Panc1 (cell line): ENCODE results near the gene SBNO2. TPM values are rescaled to one million over a fixed set of nuclear protein-coding genes. Genes with fewer than 3 reads are reported as not detected.
A peak's percentile ranks its signal among the peaks of the same experiment; 100 is the strongest.

Experiments used
- ATAC-seq: fragments of 200-7000 bp; cut with Tn5 transposase; 2 replicates; pipeline ENCODE4 v1.9.1; 2020; ENCODE audit warnings: mild to moderate bottlenecking, moderate library complexity
- BruUV-seq: library from RNA; stranded (reverse); fragments of 400-500 nt; replicated peaks from 2 replicates; lab custom pipeline; 2021; lab: Mats Ljungman, UMichigan
- CTCF ChIA-PET: fragments of 300-600 bp; sonication (Branson Sonifier 250); formaldehyde crosslinking; loops from one replicate; lab custom pipeline; 2022; ENCODE audit warnings: antibody characterized with exemption; lab: Charles Lee
- POLR2A ChIA-PET: fragments of 300-600 bp; sonication (Branson Sonifier 250); formaldehyde crosslinking; loops from one replicate; lab custom pipeline; 2022; ENCODE audit warnings: antibody characterized with exemption; lab: Charles Lee
- DNase-seq: peaks from one replicate; pipeline ENCODE4 v3.0.0-alpha.2; 2010; ENCODE audit warnings: low read depth, low spot score
- H3K27ac ChIP-seq: 2 replicates; pipeline ENCODE4 v1.5.1; 2011; ENCODE audit warnings: mild to moderate bottlenecking, low read length, inconsistent platforms
- H3K27me3 ChIP-seq: fragments of 200-500 bp; sonication (Bioruptor generic); 2 replicates; pipeline ENCODE4 v1.6.0; 2014; ENCODE audit warnings: low read length, inconsistent platforms; ENCODE audit not compliant: control insufficient read depth, insufficient read depth
- H3K36me3 ChIP-seq: fragments of 200-500 bp; sonication (Bioruptor generic); 2 replicates; pipeline ENCODE4 v1.5.1; 2014; ENCODE audit warnings: inconsistent platforms, mild to moderate bottlenecking, low read length, moderate library complexity; ENCODE audit not compliant: control insufficient read depth, insufficient read depth
- H3K4me1 ChIP-seq: 2 replicates; pipeline ENCODE4 v1.5.1; 2011; ENCODE audit warnings: inconsistent platforms, mild to moderate bottlenecking, low read length, moderate library complexity; ENCODE audit not compliant: control insufficient read depth, insufficient read depth
- H3K4me3 ChIP-seq, 2 experiments: 2 replicates each; pipeline ENCODE4 v1.5.1; 2011 to 2012; ENCODE audit warnings: low read depth in 2 of 2, low read length in 2 of 2, mild to moderate bottlenecking in 2 of 2, inconsistent platforms in 1 of 2, moderate library complexity in 1 of 2
- H3K9me3 ChIP-seq: fragments of 200-500 bp; sonication (Bioruptor generic); 2 replicates; pipeline ENCODE4 v1.5.1; 2014; ENCODE audit warnings: low read depth, mild to moderate bottlenecking, inconsistent platforms, low read length, moderate library complexity; ENCODE audit not compliant: control insufficient read depth, insufficient read depth
- POLR2AphosphoS5 ChIP-seq: IDR thresholded peaks from 2 replicates; pipeline ENCODE4 v1.6.1; 2012; ENCODE audit warnings: mild to moderate bottlenecking, low read depth, low read length, moderate library complexity
- REST ChIP-seq, 2 experiments: IDR thresholded peaks; 2 replicates each; pipeline ENCODE4 v1.6.1; 2011 to 2012; ENCODE audit warnings: low read depth in 2 of 2, control low read depth in 1 of 2, low read length in 1 of 2, mild to moderate bottlenecking in 1 of 2, moderate library complexity in 1 of 2; ENCODE audit not compliant: insufficient read depth in 1 of 2
- SIN3A ChIP-seq: IDR thresholded peaks from 2 replicates; pipeline ENCODE4 v1.6.1; 2012; ENCODE audit warnings: low read depth, mild to moderate bottlenecking, low read length, moderate library complexity, borderline replicate concordance; ENCODE audit not compliant: insufficient read depth
- TCF7L2 ChIP-seq: IDR thresholded peaks from 2 replicates; pipeline ENCODE4 v1.6.1; 2011; ENCODE audit warnings: mild to moderate bottlenecking, low read depth, low read length, inconsistent platforms
- in situ Hi-C: cut with HindIII; loops from 2 replicates; pipeline ENCODE4 v1.10.0; 2016; ENCODE audit warnings: low sequenced_read_pairs, low pct_unique_long_range_greater_than_20kb
- intact Hi-C: fragments of 100-400 bp; cut with micrococcal nuclease; formaldehyde crosslinking; loops from one replicate; pipeline ENCODE4 v1.10.0; 2022; ENCODE audit not compliant: unreplicated experiment
- total RNA-seq: library from RNA; stranded (reverse); gene quantifications from one replicate; pipeline ENCODE4 v1.2.1, GENCODE V29; 2021; ENCODE audit not compliant: unreplicated experiment
- TF ChIP-seq, protein P1 (sequence below): fragments of 450-650 bp; IDR thresholded peaks from 2 replicates; pipeline ENCODE4 v1.5.1; 2017; ENCODE audit warnings: mild to moderate bottlenecking

Gene SBNO2
- total RNA-seq, 1 experiment from 2014 or later, result 101 TPM

GRCh38 chr19:1105008-1105872 is 68.8 kb downstream of the SBNO2 start:
- no peaks in the 10 kb centered on the region; the same call in 1 of the 2 replicates for H3K36me3 ChIP-seq
- H3K27ac ChIP-seq, result peak overlapping the region; percentile 83
- TF ChIP-seq REST (IDR thresholded peaks at IDR 0.05; ENCODE audit: insufficient read depth in 1 of 2, low read depth in 2 of 2, low read length in 1 of 2), result no peak
- TF ChIP-seq TCF7L2, result peak; percentile 93
- no peak for TF ChIP-seq SIN3A
- peak; percentile 62 for TF ChIP-seq POLR2AphosphoS5
- ATAC-seq (no peak), DNase-seq (no peak)
- ChIA-PET CTCF (interaction anchor here (0.6 kb wide), 1 partner anchor 86 kb away, joined by 3 read pairs; no protein-coding TSS in a partner anchor), POLR2A (interaction anchor here (0.6 kb wide), 1 partner anchor 90 kb away, joined by 3 read pairs; no protein-coding TSS in a partner anchor)
- BruUV-seq, result TSS peak; percentile 93
- peak overlapping the region; percentile 58 to 62 for H3K4me3 ChIP-seq
- no peaks in the 10 kb centered on the region for H3K9me3 ChIP-seq
- in situ Hi-C loops (no loop called here), intact Hi-C loops (no loop called here)
- peaks cover 36% of the 10 kb centered on the region for H3K4me1 ChIP-seq
- no peaks in the 10 kb centered on the region for H3K27me3 ChIP-seq

DNA sequence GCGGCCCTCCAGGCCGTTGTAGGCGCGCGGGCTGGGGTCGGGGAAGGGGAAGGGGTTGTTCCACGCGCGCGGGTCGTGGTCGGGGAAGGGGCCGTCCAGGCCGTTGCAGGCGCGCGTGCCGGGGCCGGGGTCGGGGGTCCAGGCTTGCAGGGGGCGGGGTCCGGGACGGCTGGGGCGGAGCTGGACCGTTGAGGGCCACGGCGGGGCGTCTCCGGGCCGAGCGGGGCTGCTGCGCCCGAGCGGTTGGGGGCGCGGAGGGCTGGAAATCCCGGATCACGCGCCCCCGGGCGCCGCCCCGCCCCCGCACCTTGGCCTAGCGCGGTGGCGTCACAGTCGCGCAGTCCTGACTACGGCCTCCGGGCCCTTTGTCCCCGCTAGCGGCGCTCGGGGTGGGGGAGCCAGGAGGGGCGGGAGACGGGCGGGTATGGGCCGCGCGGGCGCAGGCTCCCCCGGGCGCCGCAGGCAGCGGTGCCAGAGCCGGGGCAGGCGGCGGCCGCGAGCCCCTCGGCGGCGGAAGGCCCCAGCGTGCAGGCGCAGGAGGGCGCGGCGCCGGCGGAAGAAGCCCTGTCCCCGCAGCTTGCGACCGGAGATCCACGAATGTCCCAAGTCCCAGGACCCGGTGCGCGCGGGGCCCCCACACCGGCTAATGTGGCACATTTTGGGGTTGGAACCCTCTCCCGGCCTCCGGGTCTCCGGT is 69.6 kb downstream of the SBNO2 start:
- peaks cover 33% of the 10 kb centered on the region for H3K4me1 ChIP-seq
- H3K36me3 ChIP-seq, result no peaks in the 10 kb centered on the region; the same call in 1 of the 2 replicates
- ATAC-seq (peak; percentile 25), DNase-seq (no peak)
- CTCF ChIA-PET, result no interaction called here
- intact Hi-C loops, result no loop called here
- H3K27me3 ChIP-seq, result no peaks in the 10 kb centered on the region
- POLR2A ChIA-PET, result interaction anchor here (0.7 kb wide), 1 partner anchor 350 kb away, joined by 3 read pairs; no protein-coding TSS in a partner anchor
- BruUV-seq, result no TSS peak
- in situ Hi-C loops, result no loop called here
- H3K27ac ChIP-seq, result peak overlapping the region; percentile 83
- peak overlapping the region; percentile 58 to 62 for H3K4me3 ChIP-seq
- no peaks in the 10 kb centered on the region for H3K9me3 ChIP-seq
- TF ChIP-seq POLR2AphosphoS5 (no peak; the same call in 1 of the 2 replicates), SIN3A (0 out of 2 replicates have a peak, but pooled peaks have one; percentile 35)

- Histone ChIP-seq H3K27ac (peak within 1 kb of the TSS; percentile 84), H3K36me3 (no peaks in the 10 kb centered on the region; the same call in 1 of the 2 replicates), H3K27me3 (no peaks in the 10 kb centered on the region), H3K4me3 (peak within 1 kb of the TSS; percentile 58 to 62), H3K4me1 (peaks cover 37% of the 10 kb centered on the region), H3K9me3 (no peaks in the 10 kb centered on the region)
- POLR2A ChIA-PET, result interaction anchor here (0.7 to 0.9 kb wide), 2 partner anchors 10 to 349 kb away, joined by 3 read pairs; no protein-coding TSS in a partner anchor
- in situ Hi-C loops, result no loop called here
- intact Hi-C loops, result no loop called here
- ATAC-seq, result peak; percentile 59
- no TSS peak for BruUV-seq
- DNase-seq, result peak; percentile 84
- TF ChIP-seq REST (IDR thresholded peaks at IDR 0.05; ENCODE audit: insufficient read depth in 1 of 2, low read depth in 2 of 2, low read length in 1 of 2) (0 out of 4 replicates have a peak, but pooled peaks of 1 of the 2 experiments have one; percentile 12), TCF7L2 (no peak), SIN3A (no peak; the same call in 1 of the 2 replicates), POLR2AphosphoS5 (peak; percentile 78)
- TF ChIP-seq, protein P1, sequence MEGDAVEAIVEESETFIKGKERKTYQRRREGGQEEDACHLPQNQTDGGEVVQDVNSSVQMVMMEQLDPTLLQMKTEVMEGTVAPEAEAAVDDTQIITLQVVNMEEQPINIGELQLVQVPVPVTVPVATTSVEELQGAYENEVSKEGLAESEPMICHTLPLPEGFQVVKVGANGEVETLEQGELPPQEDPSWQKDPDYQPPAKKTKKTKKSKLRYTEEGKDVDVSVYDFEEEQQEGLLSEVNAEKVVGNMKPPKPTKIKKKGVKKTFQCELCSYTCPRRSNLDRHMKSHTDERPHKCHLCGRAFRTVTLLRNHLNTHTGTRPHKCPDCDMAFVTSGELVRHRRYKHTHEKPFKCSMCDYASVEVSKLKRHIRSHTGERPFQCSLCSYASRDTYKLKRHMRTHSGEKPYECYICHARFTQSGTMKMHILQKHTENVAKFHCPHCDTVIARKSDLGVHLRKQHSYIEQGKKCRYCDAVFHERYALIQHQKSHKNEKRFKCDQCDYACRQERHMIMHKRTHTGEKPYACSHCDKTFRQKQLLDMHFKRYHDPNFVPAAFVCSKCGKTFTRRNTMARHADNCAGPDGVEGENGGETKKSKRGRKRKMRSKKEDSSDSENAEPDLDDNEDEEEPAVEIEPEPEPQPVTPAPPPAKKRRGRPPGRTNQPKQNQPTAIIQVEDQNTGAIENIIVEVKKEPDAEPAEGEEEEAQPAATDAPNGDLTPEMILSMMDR, result no peak
- CTCF ChIA-PET, result no interaction called here
These were observed 70.3 kb downstream of the SBNO2 start, which contains the start of gene GPX4 for GRCh38 chr19:1103708-1104310. Gene GPX4 (plus strand): TSS chr19:1103994. CDS start chr19:1104044, 50 bp downstream.
